Right lung (tissue), 10 donors: Measurements from ENCODE around the gene OR2F2. TPM values are rescaled to one million over a fixed set of nuclear protein-coding genes. Genes with fewer than 3 reads are reported as not detected.
A peak's percentile ranks its signal among the peaks of the same experiment; 100 is the strongest.

Experiments used
- DNase-seq, 2 donors: peaks; one replicate each; pipeline ENCODE4 v3.0.0-alpha.2; 2013
- long read RNA-seq, 8 donors: transcript quantifications; one replicate each; lab custom pipeline, GENCODE V29; 2026
- polyA plus RNA-seq, 5 donors: library from polyadenylated mRNA; unstranded; fragments of 120-200 nt; gene quantifications; one replicate each; pipeline versions ENCODE4 v1.2.1 to v1.2.3, GENCODE V29; 2013; ENCODE audit warnings: inconsistent platforms in 1 of 5, low replicate concordance in 1 of 5; ENCODE audit not compliant: insufficient read length in 5 of 5, insufficient read depth in 1 of 5

OR2F2 gene
- not detected for polyA plus RNA-seq
- long read RNA-seq, donor 1, result 0 reads
- long read RNA-seq, donor 2, result 0 reads
- long read RNA-seq, donor 3, result 0 reads
- long read RNA-seq, donor 4, result 0 reads
- long read RNA-seq, donor 5, result 0 reads
- long read RNA-seq, donor 6, result 0 reads
- long read RNA-seq, donor 7, result 0 reads
- long read RNA-seq, donor 8, result 0 reads

DNA sequence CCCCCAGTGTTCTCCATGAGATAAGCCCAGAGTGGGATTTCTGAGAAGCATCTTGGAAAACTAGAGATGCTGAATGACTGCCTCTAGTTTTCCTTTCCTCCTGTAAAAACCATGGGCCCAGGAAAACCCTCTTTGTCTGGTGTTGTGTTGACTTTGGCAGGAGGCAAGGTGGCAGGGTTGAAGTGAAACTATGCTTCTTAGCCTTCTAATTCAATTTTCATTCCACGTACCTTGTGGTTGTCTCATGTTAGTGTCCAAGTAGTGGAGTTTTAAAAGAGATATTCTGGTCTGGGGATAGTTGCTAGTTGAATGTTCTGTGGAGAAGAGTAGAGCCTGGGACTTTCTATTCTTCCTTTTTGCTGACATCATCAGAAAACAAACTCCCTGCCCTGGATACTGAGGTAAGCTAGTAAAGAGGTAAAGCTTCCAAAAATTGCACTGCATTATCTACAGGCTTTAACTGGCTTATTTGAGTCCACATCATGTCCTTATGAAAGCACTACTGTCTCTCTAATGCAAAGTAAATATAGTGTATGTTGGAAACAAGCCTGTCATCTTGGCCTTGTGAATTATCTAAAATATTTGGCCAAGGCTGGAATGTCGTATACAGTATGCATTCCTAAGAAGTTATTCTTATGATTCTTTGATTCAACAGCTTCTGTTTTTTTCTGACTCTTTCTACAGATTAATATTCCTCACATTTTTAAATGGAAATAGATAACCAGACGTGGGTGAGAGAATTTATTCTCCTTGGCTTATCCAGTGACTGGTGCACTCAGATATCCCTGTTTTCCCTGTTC lies at the start of gene OR2F2:
OR2F2 (plus strand) TSS at position 708 of the 800 bp plus-strand sequence; CDS start at position 708, 0 bp downstream.
- no peak for DNase-seq

- no peak for DNase-seq
Measured at GRCh38 chr7:143885951-143886350, 49.1 kb upstream of the OR2F2 start.

DNA sequence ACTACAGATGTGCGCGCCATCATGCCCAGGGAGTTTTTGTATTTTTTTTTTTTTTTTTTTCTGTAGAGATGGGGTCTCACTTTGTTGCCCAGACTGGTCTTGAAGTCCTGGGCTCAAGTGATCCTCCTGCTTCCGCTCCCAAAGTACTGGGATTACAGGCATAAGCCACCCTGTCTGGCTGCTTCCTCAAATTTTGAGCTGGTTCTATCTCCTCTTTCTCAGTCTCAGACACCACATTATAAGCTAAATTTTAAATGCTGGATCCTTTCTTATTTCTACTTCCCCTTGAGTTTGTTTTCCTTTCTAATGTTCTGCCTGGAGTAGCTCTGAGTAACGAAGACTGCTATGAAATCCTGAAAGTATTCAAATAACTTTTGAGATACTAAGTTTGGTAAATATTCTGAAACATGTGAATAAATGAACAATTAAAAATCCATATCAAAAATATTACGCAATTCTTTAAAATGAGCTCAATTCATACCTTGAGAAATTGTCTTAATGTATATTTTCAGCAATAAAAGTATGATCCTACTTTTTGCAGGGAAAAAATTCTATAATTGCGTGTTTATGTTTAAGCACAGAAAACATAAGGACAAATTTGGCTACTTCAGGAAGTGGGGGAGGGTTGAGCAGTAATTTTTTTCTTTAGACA lies 48.1 kb upstream of the OR2F2 start:
- DNase-seq, result no peak

DNA sequence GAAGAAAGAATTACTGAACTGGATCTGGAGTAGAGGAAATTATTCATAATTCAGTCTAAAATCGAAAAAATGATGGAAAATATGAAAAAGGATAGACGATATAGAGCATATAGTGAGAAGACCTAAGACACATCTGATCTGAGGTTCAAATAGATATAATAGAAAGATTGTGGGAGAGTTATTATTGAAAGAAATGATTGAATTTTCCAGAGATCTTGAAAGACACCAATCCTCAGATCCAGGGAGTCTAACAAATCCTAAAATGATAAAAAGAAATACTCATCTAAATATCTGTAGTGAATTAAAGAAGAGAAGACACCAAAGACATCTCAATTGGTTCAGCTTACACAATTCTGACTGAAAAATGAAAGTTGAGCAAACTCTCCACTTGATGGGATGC lies 46.0 kb upstream of the OR2F2 start:
- DNase-seq, result no peak

DNA sequence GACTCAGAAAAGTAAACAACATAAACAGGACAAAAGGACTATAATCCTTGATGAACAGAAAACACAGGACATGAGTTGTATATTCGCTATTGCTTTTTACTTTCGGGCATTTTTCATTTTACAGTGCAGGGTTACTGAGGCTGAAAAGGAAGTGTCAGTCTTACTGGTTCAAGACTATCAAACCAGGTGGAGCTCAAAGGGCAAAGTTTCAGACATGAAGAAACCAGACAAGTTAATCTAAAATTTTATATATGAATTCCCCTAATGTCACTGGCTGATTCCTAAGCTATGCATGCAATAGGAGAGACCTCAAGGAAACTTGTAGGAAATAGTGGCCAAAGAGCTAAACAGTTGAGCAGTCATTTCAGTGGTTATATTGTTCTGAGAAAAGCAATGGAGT lies 44.5 kb upstream of the OR2F2 start:
- no peak for DNase-seq

GRCh38 chr7:143891457-143891856 lies 43.6 kb upstream of the OR2F2 start:
- no peak for DNase-seq

DNA sequence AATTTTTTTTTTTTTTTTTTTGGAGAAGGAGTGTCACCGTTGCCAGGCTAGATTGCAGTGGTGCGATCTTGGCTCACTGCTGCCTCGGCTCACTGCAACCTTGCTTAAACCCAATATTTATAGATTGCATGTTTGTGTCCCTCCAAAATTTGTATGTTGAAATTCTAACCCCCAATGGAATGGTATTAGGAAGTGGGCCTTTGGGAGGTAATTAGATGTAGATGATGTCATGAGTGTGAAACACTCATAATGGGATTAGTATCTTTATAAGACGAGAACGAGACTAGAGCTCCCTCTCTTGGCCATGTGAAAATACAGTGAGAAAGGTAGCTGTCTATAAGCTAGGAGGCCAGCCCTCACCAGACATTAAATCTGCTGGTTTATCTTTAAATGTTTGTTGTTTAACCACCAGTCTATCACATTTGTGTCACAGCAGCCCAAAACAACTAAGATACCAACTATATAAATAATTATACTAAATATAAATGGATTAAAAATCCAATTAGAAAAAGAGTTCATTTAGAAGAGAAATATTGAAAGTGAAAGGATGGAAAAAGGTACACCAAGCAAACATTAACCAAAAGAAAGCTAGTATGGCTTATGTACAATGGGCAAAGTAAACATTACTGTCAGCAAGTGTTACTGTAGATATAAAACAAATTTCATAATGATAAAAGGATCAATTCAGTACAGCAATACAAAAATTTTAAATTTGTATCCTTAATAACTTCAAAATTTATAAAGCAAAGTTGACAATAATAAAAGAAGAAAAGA lies 42.3 kb upstream of the OR2F2 start:
- no peak for DNase-seq

DNA sequence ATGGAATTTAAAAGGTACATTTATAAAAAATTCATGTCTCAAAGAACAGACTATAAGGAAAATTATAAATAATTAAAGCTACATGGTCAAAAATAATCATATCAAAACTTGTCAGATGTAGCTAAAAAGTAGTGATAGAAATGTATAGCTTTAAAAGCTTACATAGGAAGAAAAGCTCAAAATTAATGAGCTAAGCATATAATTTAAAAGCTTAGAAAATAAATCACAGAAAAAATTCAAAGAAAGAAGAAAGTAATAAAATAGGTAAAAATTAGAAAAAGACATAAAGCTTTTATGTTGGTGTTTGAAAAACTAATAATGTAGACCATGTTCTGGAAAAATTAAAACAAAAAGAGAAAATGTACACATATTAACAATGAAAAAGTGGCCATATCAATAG lies 38.4 kb upstream of the OR2F2 start:
- no peak for DNase-seq

- DNase-seq, result no peak
Measured at GRCh38 chr7:143898810-143899209, 36.2 kb upstream of the OR2F2 start.

DNA sequence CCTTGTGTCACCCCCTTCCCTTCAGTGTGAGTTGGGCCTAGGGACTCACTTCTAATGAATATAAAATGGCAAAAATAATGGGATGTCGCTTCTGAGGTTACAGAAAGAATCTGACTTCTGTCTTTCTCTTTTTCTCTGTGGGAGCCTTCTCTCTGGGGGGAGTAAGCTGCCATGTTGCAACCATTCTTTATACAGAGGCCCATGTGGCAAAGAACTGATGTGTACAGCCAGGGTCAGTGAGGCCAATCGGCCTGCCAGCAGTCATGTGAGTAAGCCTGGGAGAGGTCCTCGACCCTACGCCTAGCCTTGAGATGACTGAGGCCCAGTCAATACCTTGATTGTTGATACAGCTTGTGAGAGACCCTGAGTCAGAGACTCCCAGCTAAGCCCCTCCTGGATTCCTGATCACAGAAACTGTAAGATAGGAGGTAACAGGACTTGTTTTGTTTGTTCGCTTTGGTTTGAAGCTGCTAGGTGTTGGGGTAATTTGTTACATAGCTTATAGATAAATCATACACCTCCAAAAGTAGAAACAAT lies 34.7 kb upstream of the OR2F2 start:
- no peak for DNase-seq

- peak in 1 of 2 donors; percentile 74 for DNase-seq
Measured at GRCh38 chr7:143901332-143901667, 33.7 kb upstream of the OR2F2 start.

- DNase-seq, result peak; percentile 96
Measured at GRCh38 chr7:143901668-143902331, 33.2 kb upstream of the OR2F2 start, which contains the start of gene TCAF1. TSS of gene TCAF1 (minus strand) at chr7:143902176. CDS start at chr7:143876608, 25,568 bp downstream.

DNA sequence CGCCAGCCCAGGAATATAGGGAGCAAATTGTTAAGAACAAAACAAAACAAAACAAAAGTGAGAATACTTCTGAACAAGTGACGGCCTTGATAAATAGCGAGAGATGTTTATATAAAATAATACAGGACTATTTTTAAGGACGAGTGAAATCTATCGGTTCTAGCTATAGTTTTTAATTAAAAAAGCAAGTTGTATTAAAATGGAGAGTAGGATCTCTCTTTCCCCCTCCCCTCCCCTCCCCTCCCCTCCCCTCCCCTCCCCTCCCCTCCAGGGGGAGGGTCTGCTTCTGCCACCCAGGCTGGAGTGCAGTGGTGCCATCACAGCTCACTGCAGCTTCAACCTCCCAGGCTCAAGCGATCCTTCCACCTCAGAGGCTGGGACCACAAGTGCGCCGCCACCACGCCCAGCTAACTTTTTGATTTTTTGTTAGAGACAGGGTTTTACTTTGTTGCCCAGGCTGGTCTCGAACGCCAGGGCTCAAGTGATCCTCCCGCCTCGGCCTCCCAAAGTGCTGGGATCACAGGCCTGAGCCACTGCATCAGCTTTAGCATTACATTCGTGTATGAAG lies 32.6 kb upstream of the OR2F2 start:
- DNase-seq, result no peak

GRCh38 chr7:143905509-143905908 lies 29.5 kb upstream of the OR2F2 start:
- DNase-seq, result no peak

GRCh38 chr7:143906151-143906550 lies 28.9 kb upstream of the OR2F2 start:
- no peak for DNase-seq

GRCh38 chr7:143906895-143907294 lies 28.1 kb upstream of the OR2F2 start:
- DNase-seq, result no peak

DNA sequence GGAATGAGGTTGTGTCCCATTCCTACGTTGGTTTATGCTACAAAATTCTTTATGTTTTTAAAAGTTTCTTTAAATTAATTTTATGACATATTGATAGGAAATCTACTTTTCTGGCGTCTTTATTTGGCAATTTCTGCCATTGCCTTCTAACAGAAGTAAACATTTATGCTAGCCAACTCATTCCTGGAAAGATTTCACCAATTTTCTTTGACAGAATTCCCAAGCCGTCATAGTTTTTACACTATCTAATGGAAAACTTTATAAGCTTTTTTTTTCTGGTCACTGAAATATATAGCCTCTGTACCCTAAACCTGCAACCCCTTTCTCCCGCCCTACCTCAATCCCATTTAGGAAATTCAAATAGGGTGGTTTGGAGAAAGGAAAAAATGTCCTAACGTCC lies 26.9 kb upstream of the OR2F2 start:
- DNase-seq, result no peak

- no peak for DNase-seq
Measured at GRCh38 chr7:143909863-143910262, 25.2 kb upstream of the OR2F2 start.

DNA sequence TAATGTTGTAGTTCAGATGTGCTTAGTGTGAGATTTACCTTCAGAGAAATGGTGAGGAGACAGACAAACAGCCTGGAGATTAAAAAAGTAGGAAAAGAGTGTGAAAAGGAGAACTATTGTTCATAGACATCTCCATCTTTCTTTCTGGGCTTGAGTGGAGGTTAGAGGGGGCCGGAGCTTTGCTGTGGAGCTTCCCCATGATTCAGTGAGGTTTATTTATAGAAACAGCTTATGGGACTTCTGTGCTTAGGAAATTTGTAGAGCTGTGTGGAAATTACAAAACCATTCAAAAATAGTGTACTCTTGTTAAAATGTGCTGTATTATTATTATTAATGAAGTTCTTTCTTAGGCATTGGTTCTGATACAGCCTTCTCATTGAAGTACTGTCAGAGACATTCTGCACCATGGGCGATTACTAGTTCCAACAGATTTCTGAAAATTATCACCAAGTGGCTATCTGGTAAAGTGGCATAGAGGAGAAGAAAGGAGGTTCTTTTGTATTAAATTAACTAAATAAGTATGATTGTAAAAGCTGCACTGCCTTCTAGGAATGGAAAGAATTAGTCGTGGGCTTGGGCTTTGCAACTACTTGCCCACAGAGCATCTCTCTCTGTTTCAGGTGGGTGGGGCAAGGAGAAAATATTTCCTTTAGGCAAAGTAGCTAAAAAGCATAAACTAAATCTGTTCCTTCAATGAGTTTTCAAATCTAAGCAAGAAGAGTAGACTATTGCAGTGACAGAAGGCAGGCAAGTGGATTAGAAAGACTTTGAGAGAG lies 24.4 kb upstream of the OR2F2 start:
- DNase-seq, result no peak

DNA sequence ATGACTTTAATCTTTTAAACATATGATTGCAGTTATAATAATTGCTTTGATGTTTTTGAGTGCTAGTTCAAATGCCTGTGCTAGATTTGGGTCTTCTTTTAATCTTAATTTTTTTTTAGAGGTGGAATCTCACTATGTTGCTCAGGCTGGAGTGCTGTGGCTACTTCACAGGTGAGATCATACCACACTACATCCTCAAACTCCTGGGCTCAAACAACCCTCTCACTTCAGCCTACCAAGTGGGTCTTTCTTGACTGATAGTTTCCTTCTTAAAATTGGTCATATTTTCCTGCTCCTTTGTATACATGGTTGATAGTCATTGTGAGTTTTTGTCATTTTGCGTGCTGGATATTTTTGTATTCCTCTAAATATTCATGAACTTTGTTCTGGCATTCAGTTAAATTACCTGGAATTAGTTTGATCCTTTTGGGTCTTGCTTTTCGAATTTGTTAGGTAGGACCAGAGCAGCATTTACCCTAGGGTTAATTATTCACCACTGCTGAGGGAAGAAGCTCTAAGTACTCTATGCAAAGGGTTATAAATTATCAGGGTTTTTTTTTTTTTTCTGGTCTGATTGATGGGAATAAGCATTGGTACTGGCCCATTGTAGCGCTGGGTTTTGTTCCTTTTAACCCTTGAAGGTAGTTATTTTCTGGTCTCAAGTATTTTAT lies 21.0 kb upstream of the OR2F2 start:
- no peak for DNase-seq
